Peyer's patch (tissue), 4 donors: ENCODE results near the gene RELN.

Experiments
- POLR2A ChIP-seq, 2 donors: fragments of 450-650 bp; IDR thresholded peaks; one replicate each; pipeline ENCODE4 v1.5.1; 2017; ENCODE audit warnings: antibody characterized with exemption in 2 of 2, mild to moderate bottlenecking in 2 of 2, moderate library complexity in 2 of 2
- TF ChIP-seq, protein P1 (sequence below), 6 experiments: fragments of 450-650 bp in 4 of 6; fragments of 200-600 bp in 2 of 6; sonication (generic) in 1 of 6; IDR thresholded peaks; one replicate each; pipeline ENCODE4 v1.5.1; 2017 to 2019; ENCODE audit warnings: antibody characterized with exemption in 6 of 6, mild to moderate bottlenecking in 3 of 6, moderate library complexity in 1 of 6

DNA sequence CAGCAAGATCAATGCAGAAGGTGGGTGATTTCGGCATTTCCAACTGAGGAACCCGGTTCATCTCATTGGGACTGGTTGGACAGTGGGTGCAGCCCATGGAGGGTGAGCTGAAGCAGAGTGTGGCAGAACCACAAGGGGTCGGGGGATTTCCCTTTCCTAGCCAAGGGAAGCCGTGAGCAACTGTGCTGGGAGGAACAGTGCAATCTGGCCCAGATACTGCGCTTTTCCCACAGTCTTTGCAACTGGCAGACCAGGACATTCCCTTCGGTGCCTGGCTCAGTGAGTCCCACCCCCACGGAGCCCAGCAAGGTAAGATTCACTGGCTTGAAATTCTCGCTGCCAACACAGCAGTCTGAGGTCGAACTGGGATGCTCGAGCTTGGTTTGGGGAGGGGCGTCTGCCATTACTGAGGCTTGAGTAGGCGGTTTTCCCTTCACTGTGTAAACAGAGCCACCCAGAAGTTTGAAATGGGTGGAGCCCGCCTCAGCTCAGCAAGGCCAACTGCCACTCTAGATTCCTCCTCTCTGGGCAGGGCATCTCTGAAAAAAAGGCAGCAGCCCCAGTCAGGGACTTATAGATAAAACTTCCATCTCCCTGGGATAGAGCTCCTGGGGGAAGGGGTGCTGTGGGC is 484.8 kb downstream of the RELN start:
- TF ChIP-seq, protein P1, sequence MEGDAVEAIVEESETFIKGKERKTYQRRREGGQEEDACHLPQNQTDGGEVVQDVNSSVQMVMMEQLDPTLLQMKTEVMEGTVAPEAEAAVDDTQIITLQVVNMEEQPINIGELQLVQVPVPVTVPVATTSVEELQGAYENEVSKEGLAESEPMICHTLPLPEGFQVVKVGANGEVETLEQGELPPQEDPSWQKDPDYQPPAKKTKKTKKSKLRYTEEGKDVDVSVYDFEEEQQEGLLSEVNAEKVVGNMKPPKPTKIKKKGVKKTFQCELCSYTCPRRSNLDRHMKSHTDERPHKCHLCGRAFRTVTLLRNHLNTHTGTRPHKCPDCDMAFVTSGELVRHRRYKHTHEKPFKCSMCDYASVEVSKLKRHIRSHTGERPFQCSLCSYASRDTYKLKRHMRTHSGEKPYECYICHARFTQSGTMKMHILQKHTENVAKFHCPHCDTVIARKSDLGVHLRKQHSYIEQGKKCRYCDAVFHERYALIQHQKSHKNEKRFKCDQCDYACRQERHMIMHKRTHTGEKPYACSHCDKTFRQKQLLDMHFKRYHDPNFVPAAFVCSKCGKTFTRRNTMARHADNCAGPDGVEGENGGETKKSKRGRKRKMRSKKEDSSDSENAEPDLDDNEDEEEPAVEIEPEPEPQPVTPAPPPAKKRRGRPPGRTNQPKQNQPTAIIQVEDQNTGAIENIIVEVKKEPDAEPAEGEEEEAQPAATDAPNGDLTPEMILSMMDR (IDR thresholded peaks at IDR 0.05): no peak
- TF ChIP-seq POLR2A (IDR thresholded peaks at IDR 0.05): no peak
